ENCODE results near the gene SLC43A2.

SLC43A2 gene

DNA sequence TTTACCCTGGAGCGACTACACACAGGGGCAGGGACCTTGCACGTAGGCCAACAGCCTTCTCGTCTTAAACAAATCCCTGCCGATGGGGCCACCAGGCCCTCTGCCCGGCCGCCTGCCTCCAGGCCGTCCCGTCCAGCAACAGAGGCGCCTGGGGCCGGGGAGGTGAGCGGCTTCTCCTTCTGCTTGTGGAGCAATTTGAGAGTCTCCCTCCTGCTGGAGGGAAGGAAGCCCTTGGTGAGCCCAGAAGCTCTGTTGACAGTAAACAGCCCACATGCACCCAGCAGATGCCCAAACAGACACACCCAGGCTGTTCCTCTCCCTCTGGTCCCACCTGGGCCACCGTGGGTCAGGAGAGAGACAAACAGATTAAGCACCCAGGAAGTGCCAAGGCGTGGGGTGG, 8.1 kb downstream of the SLC43A2 start:
- no peak for ATAC-seq
- TF ChIP-seq ZFP30 (CRISPR knock-in tag; IDR thresholded peaks at IDR 0.05) (no peak), CSDC2 (CRISPR knock-in tag; IDR thresholded peaks at IDR 0.05) (no peak), ZC3H10 (CRISPR knock-in tag; IDR thresholded peaks at IDR 0.05) (no peak), ISL1 (CRISPR knock-in tag; IDR thresholded peaks at IDR 0.05) (no peak), TOX (CRISPR knock-in tag; IDR thresholded peaks at IDR 0.05; ENCODE audit: borderline replicate concordance) (no peak), ARNTL (CRISPR knock-in tag; IDR thresholded peaks at IDR 0.05; ENCODE audit: borderline replicate concordance, low read depth) (no peak), PPARA (CRISPR knock-in tag; IDR thresholded peaks at IDR 0.05; ENCODE audit: borderline replicate concordance) (no peak), BACH2 (CRISPR knock-in tag; IDR thresholded peaks at IDR 0.05; ENCODE audit: borderline replicate concordance) (no peak), SNAI2 (CRISPR knock-in tag; IDR thresholded peaks at IDR 0.05) (no peak), ZFP3 (CRISPR knock-in tag; IDR thresholded peaks at IDR 0.05) (no peak), ESRRG (CRISPR knock-in tag; IDR thresholded peaks at IDR 0.05) (no peak)
- TF ChIP-seq, protein P1, sequence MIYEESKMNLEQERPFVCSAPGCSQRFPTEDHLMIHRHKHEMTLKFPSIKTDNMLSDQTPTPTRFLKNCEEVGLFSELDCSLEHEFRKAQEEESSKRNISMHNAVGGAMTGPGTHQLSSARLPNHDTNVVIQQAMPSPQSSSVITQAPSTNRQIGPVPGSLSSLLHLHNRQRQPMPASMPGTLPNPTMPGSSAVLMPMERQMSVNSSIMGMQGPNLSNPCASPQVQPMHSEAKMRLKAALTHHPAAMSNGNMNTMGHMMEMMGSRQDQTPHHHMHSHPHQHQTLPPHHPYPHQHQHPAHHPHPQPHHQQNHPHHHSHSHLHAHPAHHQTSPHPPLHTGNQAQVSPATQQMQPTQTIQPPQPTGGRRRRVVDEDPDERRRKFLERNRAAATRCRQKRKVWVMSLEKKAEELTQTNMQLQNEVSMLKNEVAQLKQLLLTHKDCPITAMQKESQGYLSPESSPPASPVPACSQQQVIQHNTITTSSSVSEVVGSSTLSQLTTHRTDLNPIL (CRISPR knock-in tag; IDR thresholded peaks at IDR 0.05; ENCODE audit: low read depth), result no peak
- TF ChIP-seq, protein P2, sequence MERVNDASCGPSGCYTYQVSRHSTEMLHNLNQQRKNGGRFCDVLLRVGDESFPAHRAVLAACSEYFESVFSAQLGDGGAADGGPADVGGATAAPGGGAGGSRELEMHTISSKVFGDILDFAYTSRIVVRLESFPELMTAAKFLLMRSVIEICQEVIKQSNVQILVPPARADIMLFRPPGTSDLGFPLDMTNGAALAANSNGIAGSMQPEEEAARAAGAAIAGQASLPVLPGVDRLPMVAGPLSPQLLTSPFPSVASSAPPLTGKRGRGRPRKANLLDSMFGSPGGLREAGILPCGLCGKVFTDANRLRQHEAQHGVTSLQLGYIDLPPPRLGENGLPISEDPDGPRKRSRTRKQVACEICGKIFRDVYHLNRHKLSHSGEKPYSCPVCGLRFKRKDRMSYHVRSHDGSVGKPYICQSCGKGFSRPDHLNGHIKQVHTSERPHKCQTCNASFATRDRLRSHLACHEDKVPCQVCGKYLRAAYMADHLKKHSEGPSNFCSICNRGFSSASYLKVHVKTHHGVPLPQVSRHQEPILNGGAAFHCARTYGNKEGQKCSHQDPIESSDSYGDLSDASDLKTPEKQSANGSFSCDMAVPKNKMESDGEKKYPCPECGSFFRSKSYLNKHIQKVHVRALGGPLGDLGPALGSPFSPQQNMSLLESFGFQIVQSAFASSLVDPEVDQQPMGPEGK (CRISPR knock-in tag; IDR thresholded peaks at IDR 0.05; ENCODE audit: borderline replicate concordance), result no peak
- TF ChIP-seq, protein P3, sequence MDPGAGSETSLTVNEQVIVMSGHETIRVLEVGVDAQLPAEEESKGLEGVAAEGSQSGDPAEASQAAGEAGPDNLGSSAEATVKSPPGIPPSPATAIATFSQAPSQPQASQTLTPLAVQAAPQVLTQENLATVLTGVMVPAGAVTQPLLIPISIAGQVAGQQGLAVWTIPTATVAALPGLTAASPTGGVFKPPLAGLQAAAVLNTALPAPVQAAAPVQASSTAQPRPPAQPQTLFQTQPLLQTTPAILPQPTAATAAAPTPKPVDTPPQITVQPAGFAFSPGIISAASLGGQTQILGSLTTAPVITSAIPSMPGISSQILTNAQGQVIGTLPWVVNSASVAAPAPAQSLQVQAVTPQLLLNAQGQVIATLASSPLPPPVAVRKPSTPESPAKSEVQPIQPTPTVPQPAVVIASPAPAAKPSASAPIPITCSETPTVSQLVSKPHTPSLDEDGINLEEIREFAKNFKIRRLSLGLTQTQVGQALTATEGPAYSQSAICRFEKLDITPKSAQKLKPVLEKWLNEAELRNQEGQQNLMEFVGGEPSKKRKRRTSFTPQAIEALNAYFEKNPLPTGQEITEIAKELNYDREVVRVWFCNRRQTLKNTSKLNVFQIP (CRISPR knock-in tag; IDR thresholded peaks at IDR 0.05; ENCODE audit: borderline replicate concordance, low read depth), result no peak
- TF ChIP-seq, protein P4, sequence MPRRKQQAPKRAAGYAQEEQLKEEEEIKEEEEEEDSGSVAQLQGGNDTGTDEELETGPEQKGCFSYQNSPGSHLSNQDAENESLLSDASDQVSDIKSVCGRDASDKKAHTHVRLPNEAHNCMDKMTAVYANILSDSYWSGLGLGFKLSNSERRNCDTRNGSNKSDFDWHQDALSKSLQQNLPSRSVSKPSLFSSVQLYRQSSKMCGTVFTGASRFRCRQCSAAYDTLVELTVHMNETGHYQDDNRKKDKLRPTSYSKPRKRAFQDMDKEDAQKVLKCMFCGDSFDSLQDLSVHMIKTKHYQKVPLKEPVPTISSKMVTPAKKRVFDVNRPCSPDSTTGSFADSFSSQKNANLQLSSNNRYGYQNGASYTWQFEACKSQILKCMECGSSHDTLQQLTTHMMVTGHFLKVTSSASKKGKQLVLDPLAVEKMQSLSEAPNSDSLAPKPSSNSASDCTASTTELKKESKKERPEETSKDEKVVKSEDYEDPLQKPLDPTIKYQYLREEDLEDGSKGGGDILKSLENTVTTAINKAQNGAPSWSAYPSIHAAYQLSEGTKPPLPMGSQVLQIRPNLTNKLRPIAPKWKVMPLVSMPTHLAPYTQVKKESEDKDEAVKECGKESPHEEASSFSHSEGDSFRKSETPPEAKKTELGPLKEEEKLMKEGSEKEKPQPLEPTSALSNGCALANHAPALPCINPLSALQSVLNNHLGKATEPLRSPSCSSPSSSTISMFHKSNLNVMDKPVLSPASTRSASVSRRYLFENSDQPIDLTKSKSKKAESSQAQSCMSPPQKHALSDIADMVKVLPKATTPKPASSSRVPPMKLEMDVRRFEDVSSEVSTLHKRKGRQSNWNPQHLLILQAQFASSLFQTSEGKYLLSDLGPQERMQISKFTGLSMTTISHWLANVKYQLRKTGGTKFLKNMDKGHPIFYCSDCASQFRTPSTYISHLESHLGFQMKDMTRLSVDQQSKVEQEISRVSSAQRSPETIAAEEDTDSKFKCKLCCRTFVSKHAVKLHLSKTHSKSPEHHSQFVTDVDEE (CRISPR knock-in tag; IDR thresholded peaks at IDR 0.05), result no peak

DNA sequence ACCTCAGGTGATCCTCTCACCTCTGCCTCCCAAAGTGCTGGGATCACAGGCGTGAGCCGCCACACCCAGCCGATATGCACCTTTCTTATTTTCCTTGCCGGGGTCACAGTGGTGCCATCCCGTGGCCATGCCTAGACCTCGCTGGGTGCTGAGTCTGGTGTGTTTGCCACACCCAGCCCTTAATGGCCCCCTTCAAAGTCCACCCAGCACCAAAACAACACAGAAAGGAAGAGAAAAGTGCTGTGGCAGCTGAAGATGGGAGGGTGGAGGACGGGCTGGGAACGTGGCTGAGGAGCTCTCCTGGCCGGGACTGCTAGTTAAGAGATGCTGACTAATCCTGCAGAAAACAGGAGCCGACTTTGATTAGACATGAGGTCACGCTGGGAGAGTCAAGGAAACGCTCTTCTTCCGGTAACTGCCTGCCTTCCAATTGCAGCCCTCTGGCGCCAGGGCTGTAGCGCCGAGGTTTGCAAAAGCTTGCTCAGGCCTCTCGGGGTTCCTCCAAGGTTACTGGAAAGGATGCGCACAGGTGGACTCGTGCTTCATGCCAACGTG, 10.9 kb downstream of the SLC43A2 start:
- TF ChIP-seq, protein P1 (CRISPR knock-in tag; IDR thresholded peaks at IDR 0.05; ENCODE audit: low read depth), result no peak
- TF ChIP-seq SNAI2 (CRISPR knock-in tag; IDR thresholded peaks at IDR 0.05) (no peak), CSDC2 (CRISPR knock-in tag; IDR thresholded peaks at IDR 0.05) (no peak), ESRRG (CRISPR knock-in tag; IDR thresholded peaks at IDR 0.05) (no peak), ARNTL (CRISPR knock-in tag; IDR thresholded peaks at IDR 0.05; ENCODE audit: borderline replicate concordance, low read depth) (no peak), PPARA (CRISPR knock-in tag; IDR thresholded peaks at IDR 0.05; ENCODE audit: borderline replicate concordance) (no peak), ZFP30 (CRISPR knock-in tag; IDR thresholded peaks at IDR 0.05) (no peak), ZNF70 (CRISPR knock-in tag; IDR thresholded peaks at IDR 0.05) (no peak), TCF4 (CRISPR knock-in tag; IDR thresholded peaks at IDR 0.05; ENCODE audit: borderline replicate concordance) (no peak), BACH2 (CRISPR knock-in tag; IDR thresholded peaks at IDR 0.05; ENCODE audit: borderline replicate concordance) (no peak), GLIS3 (CRISPR knock-in tag; IDR thresholded peaks at IDR 0.05) (no peak), RARB (CRISPR knock-in tag; IDR thresholded peaks at IDR 0.05) (no peak), ZC3H10 (CRISPR knock-in tag; IDR thresholded peaks at IDR 0.05) (no peak), OSR1 (CRISPR knock-in tag; IDR thresholded peaks at IDR 0.05) (no peak)
- TF ChIP-seq, protein P3 (CRISPR knock-in tag; IDR thresholded peaks at IDR 0.05; ENCODE audit: borderline replicate concordance, low read depth), result no peak
- TF ChIP-seq, protein P2 (CRISPR knock-in tag; IDR thresholded peaks at IDR 0.05; ENCODE audit: borderline replicate concordance), result no peak
- TF ChIP-seq, protein P4 (CRISPR knock-in tag; IDR thresholded peaks at IDR 0.05), result no peak
- peak; percentile 74 for ATAC-seq

Data from SK-N-SH treated with all-trans-retinoic acid at 6 μM for 48 hours (cell line).